ENCODE measurements around the gene ARFGAP2. TPM values are rescaled to one million over a fixed set of nuclear protein-coding genes. Genes with fewer than 3 reads are reported as not detected.

ARFGAP2 gene
- total RNA-seq, 1 experiment from 2014 or later = 73.5 TPM

DNA sequence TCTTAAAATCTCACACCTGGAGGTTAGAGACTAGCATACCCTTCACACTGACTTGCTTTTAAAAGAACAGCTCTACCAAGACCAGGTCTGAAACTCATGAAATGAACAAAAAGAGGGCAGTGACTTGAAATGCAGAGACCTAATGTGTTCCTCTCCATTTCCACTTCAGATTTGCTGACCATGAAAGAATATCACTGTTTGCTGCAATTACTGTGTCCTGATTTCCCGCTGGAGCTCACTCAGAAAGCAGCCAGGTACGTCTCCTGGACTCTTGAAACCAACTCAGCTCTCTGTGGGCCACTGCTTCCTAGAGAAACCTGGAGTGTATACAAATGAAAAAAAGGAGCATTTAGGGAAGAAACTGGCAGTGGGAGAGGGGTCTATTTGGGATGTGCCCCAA lies 39.2 kb downstream of the ARFGAP2 start:
- DNase-seq (ENCODE audit: low read depth, low spot score) (no peak), ATAC-seq (no peak)
- no peaks in the 10 kb centered on the region for H4K20me1 ChIP-seq (ENCODE audit: insufficient read depth)
- H3K4me3 ChIP-seq (replicated peaks in 1 of 2; ENCODE audit: low read depth in 1 of 2, low read length in 2 of 2) = no peak overlapping the region
- H3K9ac ChIP-seq (ENCODE audit: low read length) = no peak overlapping the region
- no peaks in the 10 kb centered on the region for H3K79me2 ChIP-seq (ENCODE audit: insufficient read depth, low read length)
- BruUV-seq (replicated peaks) = no TSS peak
- POLR2A ChIA-PET = no interaction called here
- H3K36me3 ChIP-seq (ENCODE audit: control insufficient read depth in 1 of 2, insufficient read depth in 2 of 2, low read length in 2 of 2) = no peaks in the 10 kb centered on the region
- H2AFZ ChIP-seq (ENCODE audit: low read depth, low read length, poor library complexity, severe bottlenecking) = no peak overlapping the region
- no peaks in the 10 kb centered on the region for H3K27me3 ChIP-seq (ENCODE audit: insufficient read depth, low read length)
- no peaks in the 10 kb centered on the region for H3K9me3 ChIP-seq (ENCODE audit: control insufficient read depth in 1 of 2, insufficient read depth in 1 of 2, low read depth in 1 of 2, low read length in 2 of 2)
- H3K9me2 ChIP-seq (ENCODE audit: insufficient read depth) = no peaks in the 10 kb centered on the region
- no peak for TF ChIP-seq YY1 (IDR thresholded peaks at IDR 0.05; ENCODE audit: extremely low read depth, insufficient replicate concordance, low read depth, low read length)
- TF ChIP-seq EZH2phosphoT487 (IDR thresholded peaks at IDR 0.05; ENCODE audit: borderline replicate concordance) = no peak
- TF ChIP-seq MAX (IDR thresholded peaks at IDR 0.05) = no peak
- no peak for TF ChIP-seq POLR2AphosphoS5 (IDR thresholded peaks at IDR 0.05; ENCODE audit: low read depth, low read length)
- no peak overlapping the region for H3K4me2 ChIP-seq (ENCODE audit: low read length)
- RAD21 ChIA-PET (ENCODE audit: low non-redundant PET in 1 of 2, low total read pairs in 2 of 2, uncharacterized antibody in 2 of 2, unreplicated experiment in 2 of 2) = no interaction called here
- H3K4me1 ChIP-seq (ENCODE audit: control insufficient read depth in 1 of 2, insufficient read depth in 2 of 2, low read length in 2 of 2) = no peaks in the 10 kb centered on the region
- intact Hi-C loops (cut with micrococcal nuclease) = no loop called here
- no peak overlapping the region for H3K27ac ChIP-seq (ENCODE audit: low read depth, low read length)
- CTCF ChIA-PET = no interaction called here

- intact Hi-C loops (cut with micrococcal nuclease) = no loop called here
- H3K27ac ChIP-seq (ENCODE audit: low read depth, low read length) = no peak overlapping the region
- H3K79me2 ChIP-seq (ENCODE audit: insufficient read depth, low read length) = no peaks in the 10 kb centered on the region
- RAD21 ChIA-PET (ENCODE audit: low non-redundant PET in 1 of 2, low total read pairs in 2 of 2, uncharacterized antibody in 2 of 2, unreplicated experiment in 2 of 2) = no interaction called here
- no peak overlapping the region for H3K4me3 ChIP-seq (replicated peaks in 1 of 2; ENCODE audit: low read depth in 1 of 2, low read length in 2 of 2)
- H3K36me3 ChIP-seq (ENCODE audit: control insufficient read depth in 1 of 2, insufficient read depth in 2 of 2, low read length in 2 of 2) = no peaks in the 10 kb centered on the region
- BruUV-seq (replicated peaks) = no TSS peak
- H3K9me2 ChIP-seq (ENCODE audit: insufficient read depth) = no peaks in the 10 kb centered on the region
- TF ChIP-seq CEBPB (IDR thresholded peaks at IDR 0.05; ENCODE audit: low read depth) = no peak
- no peak for TF ChIP-seq MAX (IDR thresholded peaks at IDR 0.05)
- no peak for TF ChIP-seq FOSL1 (IDR thresholded peaks at IDR 0.05; ENCODE audit: low read depth)
- TF ChIP-seq RAD21 (IDR thresholded peaks at IDR 0.05; ENCODE audit: low read depth) = no peak
- TF ChIP-seq, protein P1, sequence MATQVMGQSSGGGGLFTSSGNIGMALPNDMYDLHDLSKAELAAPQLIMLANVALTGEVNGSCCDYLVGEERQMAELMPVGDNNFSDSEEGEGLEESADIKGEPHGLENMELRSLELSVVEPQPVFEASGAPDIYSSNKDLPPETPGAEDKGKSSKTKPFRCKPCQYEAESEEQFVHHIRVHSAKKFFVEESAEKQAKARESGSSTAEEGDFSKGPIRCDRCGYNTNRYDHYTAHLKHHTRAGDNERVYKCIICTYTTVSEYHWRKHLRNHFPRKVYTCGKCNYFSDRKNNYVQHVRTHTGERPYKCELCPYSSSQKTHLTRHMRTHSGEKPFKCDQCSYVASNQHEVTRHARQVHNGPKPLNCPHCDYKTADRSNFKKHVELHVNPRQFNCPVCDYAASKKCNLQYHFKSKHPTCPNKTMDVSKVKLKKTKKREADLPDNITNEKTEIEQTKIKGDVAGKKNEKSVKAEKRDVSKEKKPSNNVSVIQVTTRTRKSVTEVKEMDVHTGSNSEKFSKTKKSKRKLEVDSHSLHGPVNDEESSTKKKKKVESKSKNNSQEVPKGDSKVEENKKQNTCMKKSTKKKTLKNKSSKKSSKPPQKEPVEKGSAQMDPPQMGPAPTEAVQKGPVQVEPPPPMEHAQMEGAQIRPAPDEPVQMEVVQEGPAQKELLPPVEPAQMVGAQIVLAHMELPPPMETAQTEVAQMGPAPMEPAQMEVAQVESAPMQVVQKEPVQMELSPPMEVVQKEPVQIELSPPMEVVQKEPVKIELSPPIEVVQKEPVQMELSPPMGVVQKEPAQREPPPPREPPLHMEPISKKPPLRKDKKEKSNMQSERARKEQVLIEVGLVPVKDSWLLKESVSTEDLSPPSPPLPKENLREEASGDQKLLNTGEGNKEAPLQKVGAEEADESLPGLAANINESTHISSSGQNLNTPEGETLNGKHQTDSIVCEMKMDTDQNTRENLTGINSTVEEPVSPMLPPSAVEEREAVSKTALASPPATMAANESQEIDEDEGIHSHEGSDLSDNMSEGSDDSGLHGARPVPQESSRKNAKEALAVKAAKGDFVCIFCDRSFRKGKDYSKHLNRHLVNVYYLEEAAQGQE (IDR thresholded peaks at IDR 0.05; ENCODE audit: low read depth) = no peak
- TF ChIP-seq SP1 (IDR thresholded peaks at IDR 0.05; ENCODE audit: low read depth) = no peak
- TF ChIP-seq EGR1 (IDR thresholded peaks at IDR 0.05; ENCODE audit: low read depth) = no peak
- TF ChIP-seq, protein P2, sequence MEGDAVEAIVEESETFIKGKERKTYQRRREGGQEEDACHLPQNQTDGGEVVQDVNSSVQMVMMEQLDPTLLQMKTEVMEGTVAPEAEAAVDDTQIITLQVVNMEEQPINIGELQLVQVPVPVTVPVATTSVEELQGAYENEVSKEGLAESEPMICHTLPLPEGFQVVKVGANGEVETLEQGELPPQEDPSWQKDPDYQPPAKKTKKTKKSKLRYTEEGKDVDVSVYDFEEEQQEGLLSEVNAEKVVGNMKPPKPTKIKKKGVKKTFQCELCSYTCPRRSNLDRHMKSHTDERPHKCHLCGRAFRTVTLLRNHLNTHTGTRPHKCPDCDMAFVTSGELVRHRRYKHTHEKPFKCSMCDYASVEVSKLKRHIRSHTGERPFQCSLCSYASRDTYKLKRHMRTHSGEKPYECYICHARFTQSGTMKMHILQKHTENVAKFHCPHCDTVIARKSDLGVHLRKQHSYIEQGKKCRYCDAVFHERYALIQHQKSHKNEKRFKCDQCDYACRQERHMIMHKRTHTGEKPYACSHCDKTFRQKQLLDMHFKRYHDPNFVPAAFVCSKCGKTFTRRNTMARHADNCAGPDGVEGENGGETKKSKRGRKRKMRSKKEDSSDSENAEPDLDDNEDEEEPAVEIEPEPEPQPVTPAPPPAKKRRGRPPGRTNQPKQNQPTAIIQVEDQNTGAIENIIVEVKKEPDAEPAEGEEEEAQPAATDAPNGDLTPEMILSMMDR (IDR thresholded peaks at IDR 0.05 in 2 of 3, conservative IDR thresholded peaks at IDR 0.05 in 1 of 3; ENCODE audit: borderline replicate concordance in 1 of 3, insufficient read depth in 1 of 3, low read depth in 2 of 3, low read length in 2 of 3) = no peak
- TF ChIP-seq SRF (IDR thresholded peaks at IDR 0.05; ENCODE audit: low read depth) = no peak
- TF ChIP-seq CBX3 (IDR thresholded peaks at IDR 0.05; ENCODE audit: low read depth) = no peak
- no peak for TF ChIP-seq YY1 (IDR thresholded peaks at IDR 0.05; ENCODE audit: extremely low read depth, insufficient replicate concordance, low read depth, low read length)
- TF ChIP-seq, protein P3, sequence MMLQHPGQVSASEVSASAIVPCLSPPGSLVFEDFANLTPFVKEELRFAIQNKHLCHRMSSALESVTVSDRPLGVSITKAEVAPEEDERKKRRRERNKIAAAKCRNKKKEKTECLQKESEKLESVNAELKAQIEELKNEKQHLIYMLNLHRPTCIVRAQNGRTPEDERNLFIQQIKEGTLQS (IDR thresholded peaks at IDR 0.05) = no peak
- TF ChIP-seq EZH2phosphoT487 (IDR thresholded peaks at IDR 0.05; ENCODE audit: borderline replicate concordance) = no peak
- TF ChIP-seq POLR2AphosphoS5 (IDR thresholded peaks at IDR 0.05; ENCODE audit: low read depth, low read length) = no peak
- no peak for TF ChIP-seq TCF7L2 (IDR thresholded peaks at IDR 0.05; ENCODE audit: borderline replicate concordance, extremely low read depth, insufficient read depth, insufficient read length)
- CTCF ChIA-PET = no interaction called here
- no peaks in the 10 kb centered on the region for H4K20me1 ChIP-seq (ENCODE audit: insufficient read depth)
- no peak overlapping the region for H2AFZ ChIP-seq (ENCODE audit: low read depth, low read length, poor library complexity, severe bottlenecking)
- no peaks in the 10 kb centered on the region for H3K27me3 ChIP-seq (ENCODE audit: insufficient read depth, low read length)
- POLR2A ChIA-PET = no interaction called here
- ATAC-seq = no peak
- no peaks in the 10 kb centered on the region for H3K9me3 ChIP-seq (ENCODE audit: control insufficient read depth in 1 of 2, insufficient read depth in 1 of 2, low read depth in 1 of 2, low read length in 2 of 2)
- H3K4me1 ChIP-seq (ENCODE audit: control insufficient read depth in 1 of 2, insufficient read depth in 2 of 2, low read length in 2 of 2) = no peaks in the 10 kb centered on the region
- no peak for DNase-seq (ENCODE audit: low read depth, low spot score)
- H3K9ac ChIP-seq (ENCODE audit: low read length) = no peak overlapping the region
- H3K4me2 ChIP-seq (ENCODE audit: low read length) = no peak overlapping the region
Observed at GRCh38 chr11:47136921-47137320, 39.8 kb downstream of the ARFGAP2 start.
